Body of pancreas (tissue), 4 donors: Measurements from ENCODE around the gene NKIRAS2. TPM values are rescaled to one million over a fixed set of nuclear protein-coding genes. Genes with fewer than 3 reads are reported as not detected.

Source experiments
- ATAC-seq: fragments of 150-250 bp; one replicate; pipeline ENCODE4 v1.9.1; 2016
- DNase-seq, 4 donors: peaks; one replicate each; pipeline ENCODE4 v3.0.0-alpha.2; 2019
- H3K27ac ChIP-seq, 4 donors: fragments of 200-600 bp; sonication (generic); 1 replicate in 3 of 4; 2 replicates in 1 of 4; pipeline versions ENCODE4 v1.5.1 to v1.6.1; 2016 to 2019; ENCODE audit warnings: mild to moderate bottlenecking in 1 of 4, mixed read lengths in 1 of 4, moderate library complexity in 1 of 4
- H3K27me3 ChIP-seq, 2 donors: fragments of 200-600 bp; sonication (generic); one replicate each; pipeline ENCODE4 v1.6.0; 2016; ENCODE audit warnings: mild to moderate bottlenecking in 1 of 2
- H3K36me3 ChIP-seq, 2 donors: fragments of 200-600 bp; sonication (generic); replicated peaks in 1 of 2; 2 replicates each; pipeline ENCODE4 v1.5.1; 2016; ENCODE audit warnings: low read depth in 2 of 2; ENCODE audit not compliant: insufficient read depth in 1 of 2
- H3K4me1 ChIP-seq: fragments of 200-600 bp; sonication (generic); one replicate; pipeline ENCODE4 v1.6.0; 2016
- H3K4me3 ChIP-seq, 2 donors: fragments of 200-600 bp; sonication (generic); 1 replicate in 1 of 2; 2 replicates in 1 of 2; pipeline ENCODE4 v1.5.1; 2016 to 2019
- H3K9me3 ChIP-seq, 3 donors: fragments of 200-600 bp; sonication (generic); 1 replicate in 2 of 3; 2 replicates in 1 of 3; pipeline ENCODE4 v1.5.1; 2016
- CTCF ChIP-seq, 7 experiments: fragments of 450-650 bp in 4 of 7; fragments of 200-600 bp in 3 of 7; sonication (generic) in 3 of 7; IDR thresholded peaks; one replicate each; pipeline ENCODE4 v1.5.1; 2016 to 2019; ENCODE audit warnings: antibody characterized with exemption in 7 of 7
- POLR2A ChIP-seq, 3 donors: fragments of 450-650 bp; IDR thresholded peaks; one replicate each; pipeline ENCODE4 v1.6.1; 2016; ENCODE audit warnings: antibody characterized with exemption in 3 of 3, mild to moderate bottlenecking in 2 of 3
- WGBS, 2 donors: methylation state at CpG; one replicate each; pipeline ENCODE4 v1.1.5; 2017; 5-methylcytosine and 5-hydroxymethylcytosine counted together
- intact Hi-C: fragments of 100-400 bp; cut with DNase I; formaldehyde crosslinking; loops from one replicate; pipeline ENCODE4 v1.15.1; 2023
- total RNA-seq, 2 donors: library from RNA; depleted of rRNA; stranded (reverse); fragments of >200 nt; gene quantifications; one replicate each; pipeline ENCODE4 v1.1.0, GENCODE V29; 2016

The NKIRAS2 gene
- total RNA-seq, 2 donors from 2014 or later, result 17.1 to 19.2 TPM

DNA sequence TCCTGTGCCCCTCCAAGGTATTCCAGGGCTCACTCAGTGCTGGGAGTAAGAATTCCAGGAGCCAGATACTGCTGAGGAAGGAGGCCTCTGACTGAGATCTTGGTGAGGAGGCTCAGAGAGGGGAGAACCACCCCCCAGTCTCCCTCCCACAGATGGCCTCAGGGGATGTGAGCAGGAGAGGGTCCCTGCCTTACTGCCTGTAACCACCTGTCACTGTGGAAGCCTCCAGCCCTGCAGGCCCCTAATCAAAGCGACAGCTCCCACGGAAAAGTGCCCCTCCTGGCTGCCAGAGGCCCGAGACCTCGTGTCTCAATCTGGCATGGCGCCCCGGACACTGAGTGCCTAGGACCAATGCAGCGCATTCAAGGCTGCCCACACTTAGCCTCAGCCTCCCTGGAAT lies 38.2 kb downstream of the NKIRAS2 start:
- no peaks in the 10 kb centered on the region for H3K36me3 ChIP-seq
- no peaks in the 10 kb centered on the region for H3K4me1 ChIP-seq
- intact Hi-C loops, result no loop called here
- no peak overlapping the region for H3K4me3 ChIP-seq
- ATAC-seq (no peak), DNase-seq (no peak)
- no peaks in the 10 kb centered on the region for H3K9me3 ChIP-seq
- WGBS, 2 donors, result 54 to 63% methylated on average over 5 to 7 of the region's 7 CpGs
- TF ChIP-seq CTCF (IDR thresholded peaks at IDR 0.05) (no peak), POLR2A (IDR thresholded peaks at IDR 0.05) (no peak)
- H3K27me3 ChIP-seq, result no peaks in the 10 kb centered on the region
- no peak overlapping the region for H3K27ac ChIP-seq

DNA sequence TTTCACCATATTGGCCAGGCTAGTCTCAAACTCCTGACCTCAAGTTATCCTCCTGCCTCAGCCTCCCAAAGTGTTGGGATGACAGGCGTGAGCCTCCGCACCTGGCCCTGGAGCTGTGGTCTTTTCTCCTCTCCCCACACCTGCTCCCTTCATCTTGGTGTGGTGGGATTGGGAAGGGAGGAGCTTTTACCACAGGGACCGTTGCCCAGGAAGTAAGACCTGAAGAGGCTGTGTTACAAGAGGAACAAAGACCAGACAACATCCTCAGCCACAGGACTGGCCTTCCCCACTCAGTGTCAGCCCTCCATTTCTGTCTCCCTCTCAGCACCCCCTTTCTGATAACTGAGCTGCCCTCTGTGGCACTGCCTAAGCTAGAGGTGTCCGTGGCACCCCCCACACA lies 39.9 kb downstream of the NKIRAS2 start:
- no peaks in the 10 kb centered on the region for H3K9me3 ChIP-seq
- no peaks in the 10 kb centered on the region for H3K36me3 ChIP-seq
- no peaks in the 10 kb centered on the region for H3K27me3 ChIP-seq
- H3K4me3 ChIP-seq, result no peak overlapping the region
- no peak overlapping the region for H3K27ac ChIP-seq
- DNase-seq, result no peak
- intact Hi-C loops, result no loop called here
- TF ChIP-seq POLR2A (IDR thresholded peaks at IDR 0.05) (no peak), CTCF (IDR thresholded peaks at IDR 0.05) (no peak)
- no peaks in the 10 kb centered on the region for H3K4me1 ChIP-seq
- ATAC-seq, result no peak
- WGBS, 2 donors, result 62 to 69% methylated on average over 4 of the region's 4 CpGs

DNA sequence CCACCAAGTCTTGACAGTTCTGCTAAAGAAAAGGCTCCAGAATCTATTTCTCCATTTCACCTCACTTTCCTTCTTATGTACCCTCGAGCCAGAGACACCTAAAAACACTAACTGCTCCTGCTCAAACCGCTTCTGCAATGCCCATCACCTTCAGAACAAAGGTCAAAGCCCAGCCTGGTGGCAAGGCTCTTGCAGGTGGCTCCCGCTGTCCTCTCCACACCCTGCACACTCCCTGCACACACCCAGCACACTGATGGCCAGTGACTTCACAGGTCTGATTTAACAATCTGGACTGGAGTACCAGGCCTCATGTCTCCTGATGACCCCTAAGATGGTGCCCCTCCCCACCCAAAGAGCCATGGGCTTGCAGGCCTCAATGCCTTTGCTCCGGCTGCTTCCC lies 40.3 kb downstream of the NKIRAS2 start:
- Histone ChIP-seq H3K36me3 (no peaks in the 10 kb centered on the region), H3K4me1 (no peaks in the 10 kb centered on the region), H3K4me3 (no peak overlapping the region), H3K27me3 (no peaks in the 10 kb centered on the region), H3K9me3 (no peaks in the 10 kb centered on the region), H3K27ac (no peak overlapping the region)
- no peak for TF ChIP-seq POLR2A (IDR thresholded peaks at IDR 0.05)
- no peak for TF ChIP-seq CTCF (IDR thresholded peaks at IDR 0.05)
- 86% methylated on average over 4 of the region's 4 CpGs for WGBS, 2 donors
- ATAC-seq (no peak), DNase-seq (no peak)
- intact Hi-C loops, result no loop called here

- Histone ChIP-seq H3K4me1 (no peaks in the 10 kb centered on the region), H3K27me3 (no peaks in the 10 kb centered on the region), H3K27ac (no peak overlapping the region), H3K4me3 (no peak overlapping the region), H3K36me3 (no peaks in the 10 kb centered on the region), H3K9me3 (no peaks in the 10 kb centered on the region)
- TF ChIP-seq CTCF (IDR thresholded peaks at IDR 0.05) (no peak), POLR2A (IDR thresholded peaks at IDR 0.05) (no peak)
- intact Hi-C loops, result no loop called here
- DNase-seq (no peak), ATAC-seq (no peak)
- WGBS, 2 donors, result 46 to 63% methylated on average over 4 to 5 of the region's 5 CpGs
Measured at GRCh38 chr17:42061646-42062487, 42.0 kb downstream of the NKIRAS2 start.

DNA sequence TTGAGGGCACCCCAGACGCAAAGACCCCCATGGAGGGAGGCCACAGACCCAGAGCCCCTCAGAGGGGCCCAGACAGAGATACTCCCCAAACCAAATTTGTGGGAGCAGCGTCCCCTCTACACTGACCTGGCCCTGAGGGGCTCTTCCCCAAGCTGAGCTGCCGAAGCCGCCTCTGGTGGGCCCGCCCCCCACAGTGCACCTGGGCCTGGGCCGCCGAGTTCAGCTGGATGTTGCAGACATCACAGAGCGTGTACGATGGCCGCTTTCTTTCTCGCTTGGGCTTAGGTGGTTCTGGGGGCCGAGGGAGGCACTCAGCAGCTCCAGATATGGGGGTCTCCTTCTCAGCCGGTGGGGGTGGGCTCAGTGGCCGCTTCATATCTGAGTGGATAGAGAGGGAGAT lies 42.8 kb downstream of the NKIRAS2 start:
- no peaks in the 10 kb centered on the region for H3K27me3 ChIP-seq
- DNase-seq (no peak), ATAC-seq (no peak)
- no peak overlapping the region for H3K27ac ChIP-seq
- H3K4me3 ChIP-seq, result no peak overlapping the region
- H3K9me3 ChIP-seq, result no peaks in the 10 kb centered on the region
- no peak for TF ChIP-seq CTCF (IDR thresholded peaks at IDR 0.05)
- TF ChIP-seq POLR2A (IDR thresholded peaks at IDR 0.05), result no peak
- no peaks in the 10 kb centered on the region for H3K4me1 ChIP-seq
- intact Hi-C loops, result no loop called here
- no peaks in the 10 kb centered on the region for H3K36me3 ChIP-seq
- WGBS, 2 donors, result 65 to 74% methylated on average over 5 to 14 of the region's 14 CpGs
